Measurements from ENCODE around the gene HRAS. TPM values are rescaled to one million over a fixed set of nuclear protein-coding genes. Genes with fewer than 3 reads are reported as not detected.

HRAS gene
- total RNA-seq, 1 donor from 2014 or later, result 53.5 TPM

- DNase-seq (ENCODE audit: extremely low spot score in 2 of 2), result no peak
- intact Hi-C loops (cut with DNase I), result no loop called here
- peaks cover 4 to 91% of the 10 kb centered on the region in 2 donors for H3K36me3 ChIP-seq
- no peak overlapping the region for H3K27ac ChIP-seq
- H3K9me3 ChIP-seq, result no peaks in the 10 kb centered on the region
- H3K27me3 ChIP-seq, result no peaks in the 10 kb centered on the region
- TF ChIP-seq CTCF (IDR thresholded peaks at IDR 0.05), result no peak
- no peak for TF ChIP-seq POLR2AphosphoS5 (IDR thresholded peaks at IDR 0.05; ENCODE audit: insufficient read depth in 1 of 2, low read depth in 1 of 2)
- no peak overlapping the region for H3K4me3 ChIP-seq
- H3K4me1 ChIP-seq, result peaks cover under 1% of the 10 kb centered on the region
These were observed 38.4 kb downstream of the HRAS start for GRCh38 chr11:496834-497564.

GRCh38 chr11:495537-495931 lies 39.8 kb downstream of the HRAS start:
- TF ChIP-seq POLR2AphosphoS5 (IDR thresholded peaks at IDR 0.05; ENCODE audit: insufficient read depth in 1 of 2, low read depth in 1 of 2), result no peak
- TF ChIP-seq POLR2A (IDR thresholded peaks at IDR 0.05), result no peak
- no peak for TF ChIP-seq CTCF (IDR thresholded peaks at IDR 0.05)
- H3K27me3 ChIP-seq, result no peaks in the 10 kb centered on the region
- no peak overlapping the region for H3K4me3 ChIP-seq
- H3K36me3 ChIP-seq, result peaks cover 4 to 77% of the 10 kb centered on the region in 2 donors
- no peaks in the 10 kb centered on the region for H3K9me3 ChIP-seq
- H3K27ac ChIP-seq, result no peak overlapping the region
- H3K4me1 ChIP-seq, result no peaks in the 10 kb centered on the region
- DNase-seq (ENCODE audit: extremely low spot score in 2 of 2), result no peak
- intact Hi-C loops (cut with DNase I), result no loop called here

GRCh38 chr11:494761-495536 lies 40.4 kb downstream of the HRAS start:
- intact Hi-C loops (cut with DNase I), result no loop called here
- Histone ChIP-seq H3K27me3 (no peaks in the 10 kb centered on the region), H3K4me1 (no peaks in the 10 kb centered on the region), H3K27ac (no peak overlapping the region), H3K36me3 (peaks cover 4 to 71% of the 10 kb centered on the region in 2 donors), H3K4me3 (no peak overlapping the region), H3K9me3 (no peaks in the 10 kb centered on the region)
- no peak for TF ChIP-seq POLR2AphosphoS5 (IDR thresholded peaks at IDR 0.05; ENCODE audit: insufficient read depth in 1 of 2, low read depth in 1 of 2)
- no peak for DNase-seq (ENCODE audit: extremely low spot score in 2 of 2)

- H3K4me3 ChIP-seq, result no peak overlapping the region
- DNase-seq (ENCODE audit: extremely low spot score in 2 of 2), result no peak
- H3K9me3 ChIP-seq, result no peaks in the 10 kb centered on the region
- no peaks in the 10 kb centered on the region for H3K27me3 ChIP-seq
- H3K27ac ChIP-seq, result no peak overlapping the region
- no peaks in the 10 kb centered on the region for H3K4me1 ChIP-seq
- peaks cover 0 to 48% of the 10 kb centered on the region in 2 donors for H3K36me3 ChIP-seq
- no peak for TF ChIP-seq POLR2AphosphoS5 (IDR thresholded peaks at IDR 0.05; ENCODE audit: insufficient read depth in 1 of 2, low read depth in 1 of 2)
- no peak for TF ChIP-seq POLR2A (IDR thresholded peaks at IDR 0.05)
- TF ChIP-seq CTCF (IDR thresholded peaks at IDR 0.05), result no peak
- intact Hi-C loops (cut with DNase I), result no loop called here
These were observed 42.7 kb downstream of the HRAS start for GRCh38 chr11:492427-493226.

GRCh38 chr11:491358-491757 lies 44.0 kb downstream of the HRAS start:
- no peaks in the 10 kb centered on the region for H3K4me1 ChIP-seq
- intact Hi-C loops (cut with DNase I), result no loop called here
- H3K36me3 ChIP-seq, result peaks cover 0 to 35% of the 10 kb centered on the region in 2 donors
- no peaks in the 10 kb centered on the region for H3K9me3 ChIP-seq
- no peak overlapping the region for H3K27ac ChIP-seq
- no peaks in the 10 kb centered on the region for H3K27me3 ChIP-seq
- no peak for TF ChIP-seq POLR2AphosphoS5 (IDR thresholded peaks at IDR 0.05; ENCODE audit: insufficient read depth in 1 of 2, low read depth in 1 of 2)
- no peak for TF ChIP-seq POLR2A (IDR thresholded peaks at IDR 0.05)
- TF ChIP-seq CTCF (IDR thresholded peaks at IDR 0.05), result no peak
- DNase-seq (ENCODE audit: extremely low spot score in 2 of 2), result no peak
- H3K4me3 ChIP-seq, result no peak overlapping the region
